Chondrocyte (in vitro differentiated cells): ENCODE data around the gene SNX21. TPM values are rescaled to one million over a fixed set of nuclear protein-coding genes. Genes with fewer than 3 reads are reported as not detected.

Source experiments
- DNase-seq: peaks from one replicate; pipeline ENCODE4 v3.0.0; 2021; ENCODE audit warnings: mixed read lengths, low spot score
- H3K27ac Mint-ChIP-seq: one replicate; pipeline ENCODE4 v1.8.0; 2021; ENCODE audit warnings: mild to moderate bottlenecking, moderate library complexity, mixed read lengths; ENCODE audit not compliant: unreplicated experiment
- H3K27me3 Mint-ChIP-seq: 2 replicates; pipeline ENCODE4 v1.8.0; 2021; ENCODE audit warnings: low read depth, mixed read lengths
- H3K36me3 Mint-ChIP-seq: 2 replicates; pipeline ENCODE4 v1.8.0; 2021; ENCODE audit warnings: low read depth, mixed read lengths
- H3K4me1 Mint-ChIP-seq: 2 replicates; pipeline ENCODE4 v1.8.0; 2021; ENCODE audit warnings: low read depth, mild to moderate bottlenecking, mixed read lengths
- H3K4me3 Mint-ChIP-seq: one replicate; pipeline ENCODE4 v1.8.0; 2021; ENCODE audit warnings: mild to moderate bottlenecking, moderate library complexity, mixed read lengths; ENCODE audit not compliant: unreplicated experiment
- H3K9me3 Mint-ChIP-seq: 2 replicates; pipeline ENCODE4 v1.8.0; 2021; ENCODE audit warnings: low read depth, mixed read lengths
- CTCF ChIP-seq: fragments of 200-600 bp; sonication (generic); IDR thresholded peaks from 2 replicates; pipeline ENCODE4 v1.5.0; 2021; ENCODE audit warnings: antibody characterized with exemption, mild to moderate bottlenecking, moderate library complexity
- total RNA-seq: library from RNA; stranded (reverse); gene quantifications from 3 replicates; pipeline ENCODE4 v1.2.1, GENCODE V29; 2021

The SNX21 gene
- total RNA-seq, 1 donor from 2014 or later = 27.7 TPM

- H3K4me1 Mint-ChIP-seq = peaks cover 21% of the 10 kb centered on the region
- no peak for DNase-seq
- no peak overlapping the region for H3K27ac Mint-ChIP-seq
- H3K36me3 Mint-ChIP-seq = peaks cover 7% of the 10 kb centered on the region
- no peaks in the 10 kb centered on the region for H3K9me3 Mint-ChIP-seq
- H3K4me3 Mint-ChIP-seq = no peak overlapping the region
- no peak for TF ChIP-seq CTCF
- no peaks in the 10 kb centered on the region for H3K27me3 Mint-ChIP-seq
Observed at GRCh38 chr20:45840700-45841198, 7.2 kb downstream of the SNX21 start.

GRCh38 chr20:45841407-45842129 is 8.0 kb downstream of the SNX21 start:
- no peak overlapping the region for H3K27ac Mint-ChIP-seq
- H3K4me1 Mint-ChIP-seq = peaks cover 16% of the 10 kb centered on the region
- no peaks in the 10 kb centered on the region for H3K9me3 Mint-ChIP-seq
- H3K27me3 Mint-ChIP-seq = no peaks in the 10 kb centered on the region
- H3K4me3 Mint-ChIP-seq = no peak overlapping the region
- peaks cover 6% of the 10 kb centered on the region for H3K36me3 Mint-ChIP-seq
- no peak for TF ChIP-seq CTCF
- DNase-seq = no peak

- H3K36me3 Mint-ChIP-seq = peaks cover 6% of the 10 kb centered on the region
- peak overlapping the region; percentile 57 for H3K27ac Mint-ChIP-seq
- DNase-seq = no peak
- TF ChIP-seq CTCF = no peak
- no peak overlapping the region for H3K4me3 Mint-ChIP-seq
- peaks cover 9% of the 10 kb centered on the region for H3K4me1 Mint-ChIP-seq
- no peaks in the 10 kb centered on the region for H3K9me3 Mint-ChIP-seq
- H3K27me3 Mint-ChIP-seq = no peaks in the 10 kb centered on the region
Observed at GRCh38 chr20:45842169-45842812, 8.7 kb downstream of the SNX21 start.

- no peak for TF ChIP-seq CTCF
- H3K27ac Mint-ChIP-seq = no peak overlapping the region
- H3K4me1 Mint-ChIP-seq = peaks cover 7% of the 10 kb centered on the region
- peaks cover 6% of the 10 kb centered on the region for H3K36me3 Mint-ChIP-seq
- no peaks in the 10 kb centered on the region for H3K27me3 Mint-ChIP-seq
- no peak overlapping the region for H3K4me3 Mint-ChIP-seq
- no peaks in the 10 kb centered on the region for H3K9me3 Mint-ChIP-seq
- no peak for DNase-seq
Observed at GRCh38 chr20:45843506-45843905, 9.9 kb downstream of the SNX21 start.

GRCh38 chr20:45845452-45845851 is 11.9 kb downstream of the SNX21 start:
- H3K27me3 Mint-ChIP-seq = no peaks in the 10 kb centered on the region
- no peaks in the 10 kb centered on the region for H3K9me3 Mint-ChIP-seq
- no peak overlapping the region for H3K27ac Mint-ChIP-seq
- peaks cover 6% of the 10 kb centered on the region for H3K36me3 Mint-ChIP-seq
- DNase-seq = no peak
- H3K4me3 Mint-ChIP-seq = no peak overlapping the region
- TF ChIP-seq CTCF = no peak
- H3K4me1 Mint-ChIP-seq = peaks cover 7% of the 10 kb centered on the region
